ENCODE measurements around the gene C16orf86.

GRCh38 chr16:67664871-67665270 lies 1.7 kb upstream of the C16orf86 start:
- no peak for TF ChIP-seq CTCF (IDR thresholded peaks at IDR 0.05)
- TF ChIP-seq EP300 (IDR thresholded peaks at IDR 0.05), result no peak
- TF ChIP-seq POLR2A (IDR thresholded peaks at IDR 0.05), result no peak
- no peak for TF ChIP-seq POLR2AphosphoS5 (IDR thresholded peaks at IDR 0.05)
